ENCODE results near the gene ISLR2.

GRCh38 chr15:74159773-74160172 lies 29.4 kb downstream of the ISLR2 start:
- no peak for TF ChIP-seq KLF16 (tag by site-specific recombination; IDR thresholded peaks at IDR 0.05)
- no peak for TF ChIP-seq CTCF (tag by site-specific recombination; IDR thresholded peaks at IDR 0.05)
- TF ChIP-seq ZSCAN23 (tag by site-specific recombination; IDR thresholded peaks at IDR 0.05): no peak
- TF ChIP-seq ZBTB26 (tag by site-specific recombination; optimal IDR thresholded peaks at IDR 0.05): no peak
- TF ChIP-seq ZXDB (tag by site-specific recombination; IDR thresholded peaks at IDR 0.05): no peak
- TF ChIP-seq ZNF76 (tag by site-specific recombination; IDR thresholded peaks at IDR 0.05; ENCODE audit: borderline replicate concordance, low read depth): no peak
- no peak for TF ChIP-seq PRDM4 (tag by site-specific recombination; IDR thresholded peaks at IDR 0.05)
- TF ChIP-seq ZNF488 (tag by site-specific recombination; IDR thresholded peaks at IDR 0.05): no peak
- TF ChIP-seq ZBTB21 (tag by site-specific recombination; IDR thresholded peaks at IDR 0.05): no peak
- no peak for TF ChIP-seq ZSCAN16 (tag by site-specific recombination; IDR thresholded peaks at IDR 0.05)
- no peak for TF ChIP-seq ZFP69B (tag by site-specific recombination; IDR thresholded peaks at IDR 0.05)
- TF ChIP-seq ZNF23 (tag by site-specific recombination; IDR thresholded peaks at IDR 0.05; ENCODE audit: borderline replicate concordance): no peak
- no peak for TF ChIP-seq ZBTB44 (tag by site-specific recombination; IDR thresholded peaks at IDR 0.05)
- no peak for TF ChIP-seq ZNF138 (tag by site-specific recombination; IDR thresholded peaks at IDR 0.05; ENCODE audit: borderline replicate concordance)

All from HEK293 (cell line).